GM11168 (cell line): ENCODE data around the gene C1orf56.

Experiments used
- in situ Hi-C: fragments of 300-500 bp; cut with MboI; formaldehyde crosslinking; loops from one replicate; pipeline ENCODE4 v1.12.0; 2022; ENCODE audit warnings: low sequenced_read_pairs; ENCODE audit not compliant: unreplicated experiment

The C1orf56 gene

DNA sequence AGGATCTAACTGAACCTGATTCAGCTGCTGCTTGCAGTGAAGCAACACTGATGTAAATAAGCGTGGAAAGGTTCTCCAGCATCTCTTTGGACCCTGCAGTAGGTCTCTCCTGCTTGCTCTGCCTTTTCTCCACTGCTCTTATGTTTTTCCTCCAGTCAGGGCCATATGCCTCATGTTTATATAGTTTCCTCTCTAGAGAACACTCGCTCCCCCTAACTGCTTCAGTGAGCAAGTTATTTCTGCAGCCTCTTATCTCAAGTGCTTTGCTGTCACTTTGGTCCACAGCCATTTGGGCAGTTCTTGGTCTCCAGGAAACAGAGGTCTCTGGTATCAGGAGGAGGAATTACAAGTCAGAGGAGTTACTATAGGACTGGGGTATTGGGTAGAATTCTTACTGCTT lies 34.0 kb upstream of the C1orf56 start:
- in situ Hi-C loops, result no loop called here

DNA sequence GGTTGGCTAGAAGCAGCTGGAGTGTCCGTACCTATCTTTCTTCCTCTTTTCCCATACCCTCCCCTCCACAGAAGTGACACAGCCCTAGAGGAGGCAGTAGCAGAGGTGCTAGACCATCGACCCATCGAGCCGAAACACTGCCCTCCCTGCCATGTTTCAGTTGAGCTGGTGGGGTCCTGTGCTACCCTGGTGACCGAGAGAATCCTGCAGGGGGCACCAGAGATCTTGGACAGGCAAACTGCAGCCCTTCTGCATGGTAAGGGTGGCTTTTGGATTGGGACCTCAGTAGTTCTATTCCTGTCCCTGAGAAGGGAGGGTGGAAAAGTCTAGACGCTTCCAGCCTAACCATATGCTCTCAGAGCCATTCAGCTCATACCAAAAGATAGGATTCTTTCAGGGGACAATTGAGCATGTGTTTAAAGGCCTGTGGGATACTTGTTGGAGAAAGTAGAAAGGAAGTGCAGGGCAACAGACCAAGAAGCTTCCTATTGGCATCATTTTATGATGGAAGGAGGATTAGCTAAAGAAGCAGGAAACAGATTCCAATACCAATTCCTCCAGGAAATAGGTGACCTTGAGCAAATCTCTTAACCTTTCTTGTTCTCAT lies 22.9 kb upstream of the C1orf56 start:
- in situ Hi-C loops, result no loop called here

DNA sequence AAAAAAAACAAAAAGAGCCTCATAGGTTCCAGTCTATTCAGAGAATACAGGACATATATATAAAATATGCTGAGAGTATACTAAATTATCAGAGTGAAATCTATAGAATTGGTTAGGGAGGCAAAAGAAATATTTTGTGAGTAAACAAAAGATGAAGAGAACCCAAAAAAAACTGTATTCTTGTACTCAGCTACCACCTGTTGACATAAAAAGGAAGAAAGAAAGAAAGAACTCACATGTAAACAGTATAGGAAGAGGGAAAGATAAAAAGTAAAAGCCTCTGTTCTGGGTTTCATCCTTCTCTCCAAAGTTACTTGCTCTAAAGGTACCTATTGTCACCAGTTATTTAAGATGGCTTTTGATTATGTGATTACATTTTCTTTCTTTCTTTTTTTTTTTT lies 21.1 kb upstream of the C1orf56 start:
- in situ Hi-C loops, result no loop called here

- in situ Hi-C loops, result no loop called here
These were observed 15.4 kb upstream of the C1orf56 start for GRCh38 chr1:151032164-151032563.

- in situ Hi-C loops, result no loop called here
These were observed 12.4 kb upstream of the C1orf56 start for GRCh38 chr1:151035167-151035566.

GRCh38 chr1:151036356-151036755 lies 11.2 kb upstream of the C1orf56 start, which contains the start of gene BNIPL:
Gene BNIPL (plus strand): TSS chr1:151036586. CDS start chr1:151036726, 140 bp downstream.
- in situ Hi-C loops, result no loop called here

DNA sequence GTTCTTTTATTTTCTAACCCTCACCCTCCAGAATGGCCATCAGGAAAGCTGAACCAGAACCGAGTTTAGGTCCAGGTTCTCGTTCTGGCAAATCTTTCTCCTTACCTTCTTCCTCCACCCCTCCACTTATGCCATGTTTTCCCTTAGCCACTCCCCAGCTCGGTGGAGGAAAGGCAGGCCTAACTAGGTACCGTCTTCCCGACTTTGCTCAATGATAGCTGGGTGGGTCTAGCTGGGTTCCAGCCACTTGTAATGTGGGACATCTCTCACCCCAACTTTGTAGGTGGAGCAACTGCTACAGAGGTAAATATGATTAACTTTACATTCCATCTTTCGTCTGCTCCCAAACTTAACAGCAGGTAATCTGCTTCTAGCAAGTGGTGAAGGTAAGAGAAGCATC lies 10.5 kb upstream of the C1orf56 start:
- in situ Hi-C loops, result no loop called here

- in situ Hi-C loops, result no loop called here
These were observed 8.0 kb upstream of the C1orf56 start for GRCh38 chr1:151039521-151039920.

- in situ Hi-C loops, result no loop called here
These were observed 4.4 kb upstream of the C1orf56 start for GRCh38 chr1:151043163-151043562.

GRCh38 chr1:151047925-151048644 lies 534 bp downstream of the C1orf56 start:
- in situ Hi-C loops, result no loop called here

GRCh38 chr1:151048645-151049032 lies 1.1 kb downstream of the C1orf56 start:
- in situ Hi-C loops, result no loop called here

- in situ Hi-C loops, result no loop called here
These were observed 1.9 kb downstream of the C1orf56 start for GRCh38 chr1:151049458-151049857.

DNA sequence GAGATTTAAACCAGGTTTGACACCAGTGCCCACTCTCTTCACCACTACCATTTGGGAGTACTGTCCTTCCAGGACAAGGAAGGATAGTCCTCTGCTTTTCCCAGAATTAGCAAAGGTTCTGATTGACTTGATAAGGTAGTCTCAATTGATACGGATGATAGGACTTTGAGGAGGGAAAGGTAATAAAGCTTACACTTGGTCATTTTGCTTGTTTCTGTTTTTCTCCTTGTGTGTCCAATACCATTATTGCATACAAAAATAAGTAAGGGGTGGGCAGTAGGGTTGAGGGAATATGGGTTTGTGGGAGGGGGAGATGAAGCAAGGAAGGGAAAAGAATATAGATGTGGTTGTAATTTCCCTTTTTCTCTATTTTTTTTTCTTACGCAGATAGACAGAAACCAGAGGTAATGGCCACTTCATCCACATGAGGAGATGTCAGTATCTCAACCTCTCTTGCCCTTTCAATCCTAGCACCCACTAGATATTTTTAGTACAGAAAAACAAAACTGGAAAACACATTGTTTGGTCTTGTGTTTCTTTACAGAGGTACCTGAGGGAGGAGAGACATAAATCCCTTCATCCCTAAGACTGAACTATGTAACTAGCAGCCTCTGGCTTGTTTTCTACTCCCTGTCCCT lies 2.6 kb downstream of the C1orf56 start:
- in situ Hi-C loops, result no loop called here

DNA sequence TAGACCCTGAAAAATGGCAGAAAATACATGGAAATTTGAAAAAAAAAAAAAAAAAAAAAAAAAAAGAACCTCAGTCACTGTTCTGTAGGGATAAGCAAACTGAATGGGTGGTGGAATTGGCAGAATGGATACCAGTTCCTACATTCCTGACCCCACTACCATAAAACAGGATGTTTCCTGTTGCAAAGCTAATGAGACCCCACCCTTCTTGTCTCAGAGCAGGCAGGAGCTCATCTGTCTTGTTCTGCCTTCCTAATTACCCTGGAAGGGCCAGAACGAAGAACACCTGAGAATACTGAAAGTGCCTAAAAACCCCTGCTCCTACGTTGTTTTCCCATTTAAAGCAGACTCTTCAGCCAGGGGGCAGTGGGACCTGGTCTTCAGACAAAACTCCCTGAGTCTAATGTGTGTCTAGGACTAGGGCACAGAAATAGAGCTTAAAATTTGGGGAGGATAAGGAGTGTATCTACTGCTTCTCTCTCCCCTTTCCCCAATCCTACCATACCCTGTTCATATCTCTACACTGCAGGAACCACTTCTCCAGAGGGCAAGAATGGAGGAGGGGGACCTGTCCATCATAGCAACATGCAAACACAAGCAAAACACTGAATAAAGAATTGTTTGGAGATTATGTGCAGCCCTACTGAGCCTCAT lies 3.9 kb downstream of the C1orf56 start:
- in situ Hi-C loops, result no loop called here

DNA sequence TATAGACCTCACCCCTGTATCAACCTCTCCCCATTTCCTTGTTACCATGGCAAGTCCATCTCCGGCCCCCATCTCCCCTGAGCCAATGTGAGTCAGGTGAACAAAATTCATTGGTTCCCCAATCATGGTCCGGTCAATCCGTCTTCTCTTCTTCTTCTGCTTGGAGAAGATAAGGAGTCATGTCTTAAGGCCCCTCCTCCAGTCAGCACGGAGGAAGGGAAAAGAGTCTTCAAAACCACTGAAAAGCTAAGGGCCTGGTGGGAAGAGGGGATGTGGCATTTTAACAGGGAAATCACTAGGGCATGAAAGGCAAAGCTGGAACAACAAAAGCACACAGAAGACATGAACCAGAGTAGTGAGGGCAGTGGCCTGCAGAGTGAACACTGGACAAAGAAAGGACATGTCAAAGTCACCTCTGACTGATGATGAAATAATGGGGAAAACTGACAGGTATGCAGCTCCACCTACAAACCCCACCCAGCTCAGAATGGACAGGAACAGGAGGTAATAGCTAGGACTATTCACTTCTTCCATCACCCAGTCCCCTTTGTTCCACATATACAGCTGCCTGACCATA lies 7.5 kb downstream of the C1orf56 start:
- in situ Hi-C loops, result no loop called here

GRCh38 chr1:151055581-151055980 lies 8.0 kb downstream of the C1orf56 start:
- in situ Hi-C loops, result no loop called here

- in situ Hi-C loops, result no loop called here
These were observed 8.6 kb downstream of the C1orf56 start for GRCh38 chr1:151056149-151056548.

DNA sequence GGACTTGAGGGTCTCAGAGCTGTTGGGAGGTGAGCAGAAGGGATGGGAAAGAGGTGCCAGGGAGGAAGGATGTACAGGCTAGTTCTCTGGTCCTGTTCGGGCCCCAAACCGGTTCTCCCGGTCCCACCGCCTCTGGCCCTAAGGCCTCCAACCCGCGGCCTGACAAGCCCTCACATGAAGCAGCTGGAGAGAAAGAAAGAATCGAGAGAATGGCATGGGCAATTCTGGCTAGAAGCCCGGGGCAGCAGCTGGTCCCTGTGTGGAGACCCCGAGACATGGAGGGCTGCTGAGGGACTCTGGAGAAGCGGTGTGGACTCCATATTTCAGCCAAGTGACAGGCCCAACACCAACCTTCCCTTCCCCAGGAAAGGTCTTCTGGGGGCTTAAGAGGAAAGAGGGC lies 11.1 kb downstream of the C1orf56 start:
- in situ Hi-C loops, result no loop called here

DNA sequence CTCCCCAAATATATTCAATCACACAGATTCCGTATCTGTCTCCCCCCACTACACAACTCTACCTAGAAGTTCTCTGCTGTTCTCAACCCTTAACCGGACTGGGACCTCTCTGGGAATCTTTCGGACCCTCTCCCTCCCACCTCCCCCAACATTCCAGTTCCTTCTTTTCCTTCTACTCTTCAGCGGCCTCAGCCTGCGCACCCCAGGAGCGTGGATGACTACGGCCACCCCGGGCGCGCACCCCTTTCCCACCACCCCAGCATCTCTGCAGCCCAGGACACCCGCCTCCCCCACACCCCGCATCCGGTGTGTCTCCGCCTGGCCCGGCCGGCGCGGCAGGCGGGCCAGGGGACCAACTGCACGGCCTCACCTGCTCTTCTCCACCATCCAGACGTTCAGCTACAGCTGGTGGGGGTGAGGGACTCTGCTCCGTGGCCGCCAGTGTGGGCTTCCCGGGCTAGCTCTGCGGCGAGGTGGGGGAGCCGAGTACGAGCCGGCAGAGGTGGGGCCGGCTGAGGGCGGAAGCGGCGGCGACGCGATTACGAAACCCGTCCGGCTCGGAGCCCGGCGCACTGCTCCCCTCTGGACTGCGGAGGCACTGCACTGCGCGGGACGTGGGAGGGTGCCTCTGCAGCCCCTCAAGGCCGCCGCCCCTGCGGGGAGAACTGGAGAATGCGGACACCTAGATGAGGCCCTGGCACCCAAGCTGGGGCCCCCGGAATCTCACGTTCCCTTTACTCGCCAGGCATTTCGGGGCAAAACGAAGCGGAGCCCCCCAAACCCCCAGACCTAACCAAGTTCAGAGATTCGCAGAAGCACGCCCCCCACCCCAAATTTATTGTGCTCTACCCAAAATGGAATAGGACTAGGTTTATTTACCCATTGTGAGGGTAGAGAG lies 11.8 kb downstream of the C1orf56 start, which contains the start of gene CDC42SE1:
TSS of gene CDC42SE1 (minus strand) at position 514 of the 898 bp plus-strand sequence. CDS start 3,892 bp downstream, outside the sequence.
- in situ Hi-C loops, result no loop called here
